Activated CD4-positive, alpha-beta memory T cell treated with anti-CD3 and anti-CD28 coated beads, Interleukin-2, amount 10 ng/mL, durations not matched to agents 7 days and 5 days (primary cell): Measurements from ENCODE around the gene TASP1. TPM values are rescaled to one million over a fixed set of nuclear protein-coding genes. Genes with fewer than 3 reads are reported as not detected.

Experiments
- CTCF ChIA-PET: fragments of 350-600 bp; sonication (Branson Sonifier 250); formaldehyde crosslinking; loops from one replicate; lab custom pipeline; 2021; ENCODE audit warnings: antibody characterized with exemption, inconsistent platforms; lab: Charles Lee
- POLR2A ChIA-PET: fragments of 350-600 bp; sonication (Branson Sonifier 250); formaldehyde crosslinking; loops from one replicate; lab custom pipeline; 2021; ENCODE audit warnings: antibody characterized with exemption; lab: Charles Lee
- DNase-seq: peaks from one replicate; pipeline ENCODE4 v3.0.0-alpha.2; 2020
- H3K27ac Mint-ChIP-seq: one replicate; pipeline ENCODE4 v1.8.0; 2021; ENCODE audit warnings: mild to moderate bottlenecking, mixed read lengths
- H3K27me3 Mint-ChIP-seq: one replicate; pipeline ENCODE4 v1.8.0; 2021; ENCODE audit warnings: mixed read lengths
- H3K36me3 Mint-ChIP-seq: one replicate; pipeline ENCODE4 v1.8.0; 2021; ENCODE audit warnings: low read depth, mixed read lengths
- H3K4me1 Mint-ChIP-seq: one replicate; pipeline ENCODE4 v1.8.0; 2021; ENCODE audit warnings: mixed read lengths
- H3K4me3 Mint-ChIP-seq: one replicate; pipeline ENCODE4 v1.8.0; 2021; ENCODE audit warnings: mild to moderate bottlenecking, mixed read lengths
- H3K9me3 Mint-ChIP-seq: one replicate; pipeline ENCODE4 v1.8.0; 2021; ENCODE audit warnings: mixed read lengths
- total RNA-seq, 2 experiments: library from RNA; stranded (reverse); gene quantifications; one replicate each; pipeline ENCODE4 v1.2.3, GENCODE V29; 2021

TASP1 gene
- total RNA-seq, 2 experiments from 2014 or later: 8.6 to 9.8 TPM

- Mint-ChIP-seq H3K4me3 (no peak overlapping the region), H3K27ac (no peak overlapping the region), H3K36me3 (peaks cover 7% of the 10 kb centered on the region), H3K4me1 (peaks cover 11% of the 10 kb centered on the region), H3K27me3 (no peaks in the 10 kb centered on the region), H3K9me3 (peaks cover 4% of the 10 kb centered on the region)
- CTCF ChIA-PET: interaction anchor here (0.7 kb wide), 1 partner anchor 19 kb away, joined by 3 read pairs; no protein-coding TSS in a partner anchor
- DNase-seq: peak; percentile 29
- POLR2A ChIA-PET: no interaction called here
These were observed 208.3 kb downstream of the TASP1 start for GRCh38 chr20:13430346-13431002.

GRCh38 chr20:13428684-13429083 lies 210.0 kb downstream of the TASP1 start:
- POLR2A ChIA-PET: no interaction called here
- no peak for DNase-seq
- CTCF ChIA-PET: no interaction called here

GRCh38 chr20:13426870-13427269 lies 211.9 kb downstream of the TASP1 start:
- no peak overlapping the region for H3K4me3 Mint-ChIP-seq
- no peak for DNase-seq
- POLR2A ChIA-PET: no interaction called here
- peaks cover 11% of the 10 kb centered on the region for H3K4me1 Mint-ChIP-seq
- H3K36me3 Mint-ChIP-seq: peaks cover 3% of the 10 kb centered on the region
- no peak overlapping the region for H3K27ac Mint-ChIP-seq
- CTCF ChIA-PET: interaction anchor here (0.5 to 0.6 kb wide), 2 partner anchors 12 to 481 kb away, joined by 3 read pairs; no protein-coding TSS in a partner anchor
- peaks cover 4% of the 10 kb centered on the region for H3K9me3 Mint-ChIP-seq
- H3K27me3 Mint-ChIP-seq: no peaks in the 10 kb centered on the region

More at GRCh38 chr20:13428684-13429083, 210.0 kb downstream of the TASP1 start:
- Mint-ChIP-seq H3K27ac (no peak overlapping the region), H3K36me3 (peaks cover 7% of the 10 kb centered on the region), H3K4me1 (peaks cover 11% of the 10 kb centered on the region), H3K4me3 (no peak overlapping the region), H3K9me3 (peaks cover 4% of the 10 kb centered on the region), H3K27me3 (no peaks in the 10 kb centered on the region)

- CTCF ChIA-PET: no interaction called here
- Mint-ChIP-seq H3K4me3 (no peak overlapping the region), H3K27me3 (no peaks in the 10 kb centered on the region), H3K9me3 (peaks cover 4% of the 10 kb centered on the region), H3K27ac (no peak overlapping the region), H3K4me1 (peaks cover 7% of the 10 kb centered on the region), H3K36me3 (peaks cover 3% of the 10 kb centered on the region)
- no peak for DNase-seq
- POLR2A ChIA-PET: no interaction called here
These were observed 213.2 kb downstream of the TASP1 start for GRCh38 chr20:13425381-13426135.

- peaks cover 4% of the 10 kb centered on the region for H3K9me3 Mint-ChIP-seq
- H3K36me3 Mint-ChIP-seq: peaks cover 3% of the 10 kb centered on the region
- CTCF ChIA-PET: interaction anchor here (1.0 kb wide), 1 partner anchor 122 kb away, joined by 3 read pairs; no protein-coding TSS in a partner anchor
- no peaks in the 10 kb centered on the region for H3K4me1 Mint-ChIP-seq
- no peak overlapping the region for H3K27ac Mint-ChIP-seq
- POLR2A ChIA-PET: no interaction called here
- DNase-seq: no peak
- no peak overlapping the region for H3K4me3 Mint-ChIP-seq
- H3K27me3 Mint-ChIP-seq: no peaks in the 10 kb centered on the region
These were observed 214.4 kb downstream of the TASP1 start for GRCh38 chr20:13424174-13424833.

GRCh38 chr20:13423472-13424173 lies 215.1 kb downstream of the TASP1 start:
- ChIA-PET POLR2A (no interaction called here), CTCF (interaction anchor here (1.0 kb wide), 1 partner anchor 123 kb away, joined by 3 read pairs; no protein-coding TSS in a partner anchor)
- no peaks in the 10 kb centered on the region for H3K9me3 Mint-ChIP-seq
- no peak overlapping the region for H3K27ac Mint-ChIP-seq
- no peaks in the 10 kb centered on the region for H3K36me3 Mint-ChIP-seq
- no peak for DNase-seq
- H3K4me1 Mint-ChIP-seq: no peaks in the 10 kb centered on the region
- no peak overlapping the region for H3K4me3 Mint-ChIP-seq
- H3K27me3 Mint-ChIP-seq: no peaks in the 10 kb centered on the region

- POLR2A ChIA-PET: no interaction called here
- H3K4me3 Mint-ChIP-seq: no peak overlapping the region
- DNase-seq: no peak
- no peaks in the 10 kb centered on the region for H3K27me3 Mint-ChIP-seq
- no peaks in the 10 kb centered on the region for H3K9me3 Mint-ChIP-seq
- H3K4me1 Mint-ChIP-seq: no peaks in the 10 kb centered on the region
- CTCF ChIA-PET: interaction anchor here (0.6 kb wide), 1 partner anchor 1797 kb away, joined by 4 read pairs; no protein-coding TSS in a partner anchor
- H3K27ac Mint-ChIP-seq: no peak overlapping the region
- H3K36me3 Mint-ChIP-seq: peaks cover 1% of the 10 kb centered on the region
These were observed 216.1 kb downstream of the TASP1 start for GRCh38 chr20:13422637-13423036.

- CTCF ChIA-PET: no interaction called here
- no peak overlapping the region for H3K27ac Mint-ChIP-seq
- H3K4me1 Mint-ChIP-seq: no peaks in the 10 kb centered on the region
- POLR2A ChIA-PET: no interaction called here
- H3K27me3 Mint-ChIP-seq: no peaks in the 10 kb centered on the region
- no peak overlapping the region for H3K4me3 Mint-ChIP-seq
- H3K36me3 Mint-ChIP-seq: peaks cover 2% of the 10 kb centered on the region
- no peaks in the 10 kb centered on the region for H3K9me3 Mint-ChIP-seq
- DNase-seq: no peak
These were observed 218.1 kb downstream of the TASP1 start for GRCh38 chr20:13420625-13421024.

GRCh38 chr20:13419477-13419876 lies 219.3 kb downstream of the TASP1 start:
- Mint-ChIP-seq H3K4me1 (no peaks in the 10 kb centered on the region), H3K27ac (no peak overlapping the region), H3K4me3 (no peak overlapping the region), H3K36me3 (peaks cover 2% of the 10 kb centered on the region), H3K27me3 (no peaks in the 10 kb centered on the region), H3K9me3 (no peaks in the 10 kb centered on the region)
- ChIA-PET POLR2A (no interaction called here), CTCF (no interaction called here)
- DNase-seq: no peak

- Mint-ChIP-seq H3K4me1 (no peaks in the 10 kb centered on the region), H3K27me3 (no peaks in the 10 kb centered on the region), H3K9me3 (no peaks in the 10 kb centered on the region), H3K36me3 (peaks cover 4% of the 10 kb centered on the region), H3K4me3 (no peak overlapping the region), H3K27ac (no peak overlapping the region)
- no peak for DNase-seq
- POLR2A ChIA-PET: no interaction called here
- CTCF ChIA-PET: no interaction called here
These were observed 220.2 kb downstream of the TASP1 start for GRCh38 chr20:13418263-13419229.

- ChIA-PET POLR2A (no interaction called here), CTCF (no interaction called here)
- Mint-ChIP-seq H3K27ac (no peak overlapping the region), H3K4me1 (no peaks in the 10 kb centered on the region), H3K9me3 (no peaks in the 10 kb centered on the region), H3K4me3 (no peak overlapping the region), H3K27me3 (no peaks in the 10 kb centered on the region), H3K36me3 (peaks cover 4% of the 10 kb centered on the region)
- no peak for DNase-seq
These were observed 222.2 kb downstream of the TASP1 start for GRCh38 chr20:13416531-13416930.
